Uterus (tissue), 4 donors: ENCODE measurements around the gene ACY1. TPM values are rescaled to one million over a fixed set of nuclear protein-coding genes. Genes with fewer than 3 reads are reported as not detected.

Experiments used
- DNase-seq, 2 donors: peaks; one replicate each; pipeline ENCODE4 v3.0.0-alpha.2; 2019 to 2020
- H3K27ac ChIP-seq, 2 donors: fragments of 200-600 bp; sonication (generic); 1 replicate in 1 of 2; 2 replicates in 1 of 2; pipeline ENCODE4 v1.5.1; 2016 to 2018
- H3K27me3 ChIP-seq, 2 donors: fragments of 200-600 bp; sonication (generic); one replicate each; pipeline ENCODE4 v1.5.1; 2018 to 2019; ENCODE audit warnings: control low read depth in 1 of 2
- H3K36me3 ChIP-seq, 2 donors: fragments of 200-600 bp; sonication (generic); one replicate each; pipeline ENCODE4 v1.5.1; 2019; ENCODE audit warnings: control low read depth in 1 of 2
- H3K4me1 ChIP-seq, 2 donors: fragments of 200-600 bp; sonication (generic); one replicate each; pipeline ENCODE4 v1.5.1; 2018 to 2019; ENCODE audit warnings: control low read depth in 1 of 2
- H3K4me3 ChIP-seq, 2 donors: fragments of 200-600 bp; sonication (generic); 1 replicate in 1 of 2; 2 replicates in 1 of 2; pipeline ENCODE4 v1.5.1; 2018 to 2019; ENCODE audit warnings: mild to moderate bottlenecking in 1 of 2
- H3K9me3 ChIP-seq, 2 donors: fragments of 200-600 bp; sonication (generic); one replicate each; pipeline ENCODE4 v1.5.1; 2019; ENCODE audit warnings: control low read depth in 1 of 2
- CTCF ChIP-seq, 4 experiments: fragments of 200-600 bp in 2 of 4; fragments of 450-650 bp in 2 of 4; sonication (generic) in 2 of 4; IDR thresholded peaks; one replicate each; pipeline ENCODE4 v1.5.1; 2016 to 2019; ENCODE audit warnings: antibody characterized with exemption in 4 of 4, mild to moderate bottlenecking in 2 of 4, moderate library complexity in 1 of 4
- POLR2A ChIP-seq, 2 donors: fragments of 450-650 bp; IDR thresholded peaks; one replicate each; pipeline ENCODE4 v1.6.1; 2016; ENCODE audit warnings: antibody characterized with exemption in 2 of 2, mild to moderate bottlenecking in 1 of 2, moderate library complexity in 1 of 2
- intact Hi-C: fragments of 100-400 bp; cut with DNase I; formaldehyde crosslinking; loops from one replicate; pipeline ENCODE4 v1.15.1; 2023; ENCODE audit warnings: low total_unique reads
- total RNA-seq, 4 donors: library from RNA; depleted of rRNA in 3 of 4; stranded (reverse); fragments of >200 nt in 3 of 4; gene quantifications; one replicate each; pipeline versions ENCODE4 v1.1.0 to v1.2.4, GENCODE V29; 2014 to 2023
- donor health status: DM: yes; HTN: yes; CAD: no.

ACY1 gene
- total RNA-seq, 4 donors from 2014 or later = 1.3 to 19.0 (median 12.4) TPM; not detected in 1

GRCh38 chr3:51957520-51958205, 25.7 kb upstream of the ACY1 start:
- TF ChIP-seq POLR2A (IDR thresholded peaks at IDR 0.05) = no peak
- TF ChIP-seq CTCF (IDR thresholded peaks at IDR 0.05) = no peak
- Histone ChIP-seq H3K27me3 (no peaks in the 10 kb centered on the region), H3K27ac (no peak overlapping the region), H3K36me3 (no peaks in the 10 kb centered on the region), H3K9me3 (no peaks in the 10 kb centered on the region), H3K4me1 (no peaks in the 10 kb centered on the region), H3K4me3 (no peak overlapping the region)
- no peak for DNase-seq
- intact Hi-C loops = no loop called here

GRCh38 chr3:51958603-51959521, 24.5 kb upstream of the ACY1 start:
- H3K27ac ChIP-seq = no peak overlapping the region
- no peaks in the 10 kb centered on the region for H3K4me1 ChIP-seq
- intact Hi-C loops = no loop called here
- H3K27me3 ChIP-seq = no peaks in the 10 kb centered on the region
- H3K9me3 ChIP-seq = no peaks in the 10 kb centered on the region
- no peak overlapping the region for H3K4me3 ChIP-seq
- DNase-seq = no peak
- no peak for TF ChIP-seq CTCF (IDR thresholded peaks at IDR 0.05)
- TF ChIP-seq POLR2A (IDR thresholded peaks at IDR 0.05) = no peak
- no peaks in the 10 kb centered on the region for H3K36me3 ChIP-seq

- Histone ChIP-seq H3K4me3 (no peak overlapping the region), H3K27me3 (no peaks in the 10 kb centered on the region), H3K36me3 (no peaks in the 10 kb centered on the region), H3K4me1 (no peaks in the 10 kb centered on the region), H3K9me3 (no peaks in the 10 kb centered on the region), H3K27ac (no peak overlapping the region)
- no peak for DNase-seq
- TF ChIP-seq POLR2A (IDR thresholded peaks at IDR 0.05) (no peak), CTCF (IDR thresholded peaks at IDR 0.05) (no peak)
- intact Hi-C loops = no loop called here
These were observed 23.7 kb upstream of the ACY1 start for GRCh38 chr3:51959651-51960050.

- Histone ChIP-seq H3K4me3 (no peak overlapping the region), H3K27ac (no peak overlapping the region), H3K36me3 (no peaks in the 10 kb centered on the region), H3K27me3 (no peaks in the 10 kb centered on the region), H3K9me3 (no peaks in the 10 kb centered on the region), H3K4me1 (no peaks in the 10 kb centered on the region)
- intact Hi-C loops = no loop called here
- no peak for DNase-seq
- TF ChIP-seq POLR2A (IDR thresholded peaks at IDR 0.05) (no peak), CTCF (IDR thresholded peaks at IDR 0.05) (no peak)
These were observed 22.9 kb upstream of the ACY1 start for GRCh38 chr3:51960386-51960785.

GRCh38 chr3:51961011-51961410, 22.3 kb upstream of the ACY1 start:
- no peaks in the 10 kb centered on the region for H3K27me3 ChIP-seq
- intact Hi-C loops = no loop called here
- no peak for DNase-seq
- H3K27ac ChIP-seq = no peak overlapping the region
- H3K36me3 ChIP-seq = no peaks in the 10 kb centered on the region
- no peaks in the 10 kb centered on the region for H3K9me3 ChIP-seq
- H3K4me3 ChIP-seq = no peak overlapping the region
- TF ChIP-seq POLR2A (IDR thresholded peaks at IDR 0.05) = no peak
- no peak for TF ChIP-seq CTCF (IDR thresholded peaks at IDR 0.05)
- peaks cover 0 to 4% of the 10 kb centered on the region in 2 donors for H3K4me1 ChIP-seq
